HEK293 (cell line): ENCODE results near the gene POC1B.

ENCODE experiments used
- CTCF ChIA-PET: fragments of 350-600 bp; formaldehyde crosslinking; extraction: SDS; loops from one replicate; lab custom pipeline; 2021; ENCODE audit warnings: antibody characterized with exemption; lab: Yijun Ruan, JAX
- POLR2A ChIA-PET: fragments of 300-600 bp; formaldehyde crosslinking; extraction: SDS; loops from one replicate; lab custom pipeline; 2020; ENCODE audit warnings: antibody characterized with exemption, inconsistent platforms; lab: Yijun Ruan, JAX
- H3K27ac ChIP-seq: fragments of 200-500 bp; sonication (Bioruptor generic); 2 replicates; pipeline ENCODE4 v1.5.1; 2014; ENCODE audit warnings: low read depth, low read length, control low read depth, inconsistent platforms; ENCODE audit errors: extremely low read depth
- H3K36me3 ChIP-seq, 2 experiments: fragments of 200-500 bp in 1 of 2; sonication (Bioruptor generic) in 1 of 2; 1 replicate in 1 of 2; 2 replicates in 1 of 2; pipeline ENCODE4 v1.5.1; 2014 to 2017; ENCODE audit warnings: inconsistent platforms in 2 of 2, low read length in 2 of 2; ENCODE audit not compliant: control insufficient read depth in 2 of 2, insufficient read depth in 1 of 2
- H3K4me1 ChIP-seq: fragments of 200-500 bp; sonication (Bioruptor generic); 2 replicates; pipeline ENCODE4 v1.5.1; 2014; ENCODE audit warnings: mild to moderate bottlenecking, low read length, inconsistent platforms; ENCODE audit not compliant: control insufficient read depth, insufficient read depth
- H3K4me3 ChIP-seq: 2 replicates; pipeline ENCODE4 v1.5.1; 2011; ENCODE audit warnings: low read depth, mild to moderate bottlenecking, control low read depth, low read length, moderate library complexity
- H3K9me3 ChIP-seq: fragments of 200-500 bp; sonication (Bioruptor generic); 2 replicates; pipeline ENCODE4 v1.5.1; 2014; ENCODE audit warnings: low read depth, low read length, inconsistent platforms; ENCODE audit not compliant: control insufficient read depth, insufficient read depth
- GLI4 ChIP-seq: fragments of 450-650 bp; formaldehyde crosslinking; IDR thresholded peaks from 2 replicates; pipeline ENCODE4 v1.5.1; 2016; ENCODE audit warnings: missing biosample characterization, missing genetic modification characterization
- PRDM6 ChIP-seq: fragments of 450-650 bp; formaldehyde crosslinking; IDR thresholded peaks from 2 replicates; pipeline ENCODE4 v1.5.1; 2017; ENCODE audit warnings: missing biosample characterization, missing genetic modification characterization
- RBAK ChIP-seq: fragments of 450-650 bp; formaldehyde crosslinking; IDR thresholded peaks from 2 replicates; pipeline ENCODE4 v1.5.1; 2016; ENCODE audit warnings: missing biosample characterization, missing genetic modification characterization
- ZBTB17 ChIP-seq: fragments of 450-650 bp; formaldehyde crosslinking; IDR thresholded peaks from 2 replicates; pipeline ENCODE4 v1.5.1; 2016; ENCODE audit warnings: missing biosample characterization, missing genetic modification characterization
- ZFHX2 ChIP-seq: fragments of 450-650 bp; formaldehyde crosslinking; conservative IDR thresholded peaks from 2 replicates; pipeline ENCODE4 v1.5.1; 2016; ENCODE audit warnings: missing biosample characterization, missing genetic modification characterization
- ZNF174 ChIP-seq: fragments of 450-650 bp; formaldehyde crosslinking; IDR thresholded peaks from 2 replicates; pipeline ENCODE4 v1.5.0; 2017; ENCODE audit warnings: missing biosample characterization, mild to moderate bottlenecking, missing genetic modification characterization
- ZNF2 ChIP-seq: fragments of 450-650 bp; formaldehyde crosslinking; IDR thresholded peaks from 2 replicates; pipeline ENCODE4 v1.5.1; 2016; ENCODE audit warnings: missing biosample characterization, missing genetic modification characterization
- ZNF280C ChIP-seq: fragments of 450-650 bp; formaldehyde crosslinking; IDR thresholded peaks from 2 replicates; pipeline ENCODE4 v1.5.1; 2016; ENCODE audit warnings: missing biosample characterization, missing genetic modification characterization
- ZNF544 ChIP-seq: fragments of 450-650 bp; formaldehyde crosslinking; IDR thresholded peaks from 2 replicates; pipeline ENCODE4 v1.5.0; 2017; ENCODE audit warnings: missing biosample characterization, missing genetic modification characterization
- ZNF629 ChIP-seq: fragments of 450-650 bp; formaldehyde crosslinking; IDR thresholded peaks from 2 replicates; pipeline ENCODE4 v1.5.1; 2017; ENCODE audit warnings: missing biosample characterization, missing genetic modification characterization
- ZSCAN23 ChIP-seq: fragments of 450-650 bp; formaldehyde crosslinking; IDR thresholded peaks from 2 replicates; pipeline ENCODE4 v1.5.1; 2016; ENCODE audit warnings: missing biosample characterization, missing genetic modification characterization
- TF ChIP-seq, protein P1 (sequence below): fragments of 450-650 bp; formaldehyde crosslinking; IDR thresholded peaks from 2 replicates; pipeline ENCODE4 v1.5.1; 2016; ENCODE audit warnings: missing biosample characterization, missing genetic modification characterization
- TF ChIP-seq, protein P2 (sequence below): fragments of 450-650 bp; formaldehyde crosslinking; IDR thresholded peaks from 2 replicates; pipeline ENCODE4 v1.5.1; 2016; ENCODE audit warnings: missing biosample characterization, missing genetic modification characterization

The POC1B gene

DNA sequence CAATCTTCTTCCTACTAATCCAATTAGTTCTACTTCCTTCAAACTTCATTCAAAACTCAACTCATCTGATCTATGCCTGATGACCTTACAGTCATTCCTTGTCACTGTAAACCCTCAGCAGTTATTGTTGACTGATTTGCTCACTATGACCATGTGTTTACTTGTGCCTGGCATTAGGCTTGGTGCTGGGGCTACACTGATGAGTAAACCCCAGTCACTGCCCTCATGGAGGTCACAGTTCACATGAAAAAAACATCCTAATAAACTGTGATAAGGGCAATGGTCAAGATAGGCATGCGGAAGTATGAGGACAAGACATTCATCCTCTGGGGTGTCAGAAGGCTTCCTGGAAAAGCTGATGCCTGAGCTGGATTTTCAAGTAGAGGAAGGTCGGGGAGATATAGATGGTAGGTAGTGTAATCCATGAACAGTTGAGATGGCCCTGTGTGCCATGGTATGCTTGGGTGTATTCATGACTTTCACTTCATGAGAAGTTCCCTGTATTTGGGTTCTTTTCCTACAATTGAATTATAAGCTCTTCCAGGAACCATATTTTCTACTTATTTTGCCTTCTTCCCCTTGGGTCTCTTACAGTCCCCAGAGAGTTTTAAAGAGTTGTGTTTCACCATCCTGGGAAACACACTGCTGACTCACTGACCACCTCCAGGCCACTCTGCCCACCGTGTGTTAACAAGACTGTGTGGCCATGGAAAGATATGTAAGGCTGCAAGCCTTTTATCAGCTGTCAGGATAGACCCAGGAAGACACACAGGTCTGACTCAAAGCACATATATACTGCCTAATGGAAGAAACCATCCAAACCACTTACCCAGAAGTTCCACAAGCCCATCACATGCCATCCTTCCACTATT is 134.8 kb downstream of the POC1B start:
- Histone ChIP-seq H3K4me3 (no peak overlapping the region), H3K4me1 (no peaks in the 10 kb centered on the region), H3K9me3 (no peaks in the 10 kb centered on the region), H3K27ac (no peak overlapping the region), H3K36me3 (no peaks in the 10 kb centered on the region)
- no peak for TF ChIP-seq RBAK (tag by site-specific recombination)
- POLR2A ChIA-PET, result no interaction called here
- CTCF ChIA-PET, result no interaction called here

DNA sequence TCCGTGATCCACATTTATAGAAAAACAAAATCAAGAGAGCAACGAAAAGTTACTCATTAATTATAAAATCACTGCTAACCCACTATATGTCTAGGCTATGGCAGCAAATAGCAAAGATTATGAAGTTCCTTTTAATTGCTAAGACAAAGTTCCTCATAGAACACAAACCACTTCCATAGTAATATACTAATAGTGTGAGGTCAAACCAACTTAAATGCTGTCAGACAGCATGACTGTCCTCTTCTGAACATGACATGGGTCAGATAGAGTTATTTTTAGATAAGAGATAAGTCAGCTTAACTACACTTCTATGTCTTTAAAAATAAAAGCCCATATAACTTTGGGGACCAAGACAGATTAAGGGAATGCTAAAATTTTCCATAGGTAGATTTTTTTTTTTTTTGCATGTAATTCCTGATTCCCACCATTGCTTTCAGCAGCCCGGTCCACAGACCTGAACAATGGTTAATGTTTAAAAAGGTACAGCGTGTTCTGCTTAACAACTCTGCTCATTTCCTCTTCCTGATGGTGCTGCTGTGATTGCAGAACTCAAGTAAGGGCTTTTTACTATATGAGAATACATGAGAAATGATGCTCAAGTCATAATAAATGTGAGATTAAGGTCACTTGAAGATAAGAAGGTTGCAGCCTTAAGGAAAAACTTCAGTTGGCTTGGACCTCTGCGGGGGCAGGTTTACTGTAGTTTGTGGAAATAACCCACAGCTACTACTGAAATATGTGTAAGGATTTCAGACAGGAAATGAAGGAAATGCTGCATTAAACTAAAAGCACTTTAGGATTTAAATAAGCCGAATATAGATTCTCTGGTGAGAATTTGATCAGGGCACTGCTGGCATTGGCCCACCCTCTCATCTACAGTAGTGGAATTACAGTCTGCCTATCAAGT is 135.8 kb downstream of the POC1B start:
- CTCF ChIA-PET, result no interaction called here

More for the DNA sequence above, 135.8 kb downstream of the POC1B start:
- H3K9me3 ChIP-seq, result no peaks in the 10 kb centered on the region
- H3K4me1 ChIP-seq, result peaks cover 3% of the 10 kb centered on the region; the same call in 1 of the 2 replicates
- POLR2A ChIA-PET, result no interaction called here
- no peaks in the 10 kb centered on the region for H3K36me3 ChIP-seq
- no peak for TF ChIP-seq GLI4 (tag by site-specific recombination)
- TF ChIP-seq ZNF544 (tag by site-specific recombination), result no peak
- no peak for TF ChIP-seq ZFHX2 (tag by site-specific recombination)
- TF ChIP-seq, protein P1, sequence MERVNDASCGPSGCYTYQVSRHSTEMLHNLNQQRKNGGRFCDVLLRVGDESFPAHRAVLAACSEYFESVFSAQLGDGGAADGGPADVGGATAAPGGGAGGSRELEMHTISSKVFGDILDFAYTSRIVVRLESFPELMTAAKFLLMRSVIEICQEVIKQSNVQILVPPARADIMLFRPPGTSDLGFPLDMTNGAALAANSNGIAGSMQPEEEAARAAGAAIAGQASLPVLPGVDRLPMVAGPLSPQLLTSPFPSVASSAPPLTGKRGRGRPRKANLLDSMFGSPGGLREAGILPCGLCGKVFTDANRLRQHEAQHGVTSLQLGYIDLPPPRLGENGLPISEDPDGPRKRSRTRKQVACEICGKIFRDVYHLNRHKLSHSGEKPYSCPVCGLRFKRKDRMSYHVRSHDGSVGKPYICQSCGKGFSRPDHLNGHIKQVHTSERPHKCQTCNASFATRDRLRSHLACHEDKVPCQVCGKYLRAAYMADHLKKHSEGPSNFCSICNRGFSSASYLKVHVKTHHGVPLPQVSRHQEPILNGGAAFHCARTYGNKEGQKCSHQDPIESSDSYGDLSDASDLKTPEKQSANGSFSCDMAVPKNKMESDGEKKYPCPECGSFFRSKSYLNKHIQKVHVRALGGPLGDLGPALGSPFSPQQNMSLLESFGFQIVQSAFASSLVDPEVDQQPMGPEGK (tag by site-specific recombination), result no peak
- TF ChIP-seq, protein P2, sequence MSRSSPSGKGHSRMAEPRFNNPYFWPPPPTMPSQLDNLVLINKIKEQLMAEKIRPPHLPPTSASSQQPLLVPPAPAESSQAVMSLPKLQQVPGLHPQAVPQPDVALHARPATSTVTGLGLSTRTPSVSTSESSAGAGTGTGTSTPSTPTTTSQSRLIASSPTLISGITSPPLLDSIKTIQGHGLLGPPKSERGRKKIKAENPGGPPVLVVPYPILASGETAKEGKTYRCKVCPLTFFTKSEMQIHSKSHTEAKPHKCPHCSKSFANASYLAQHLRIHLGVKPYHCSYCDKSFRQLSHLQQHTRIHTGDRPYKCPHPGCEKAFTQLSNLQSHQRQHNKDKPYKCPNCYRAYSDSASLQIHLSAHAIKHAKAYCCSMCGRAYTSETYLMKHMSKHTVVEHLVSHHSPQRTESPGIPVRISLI, result no peak
- TF ChIP-seq ZNF2 (tag by site-specific recombination), result peak; percentile 68; the same call in 1 of the 2 replicates
- no peak for TF ChIP-seq ZSCAN23 (tag by site-specific recombination)
- TF ChIP-seq ZNF629 (tag by site-specific recombination), result no peak
- no peak for TF ChIP-seq ZNF280C
- TF ChIP-seq ZBTB17, result no peak
- TF ChIP-seq ZNF174 (tag by site-specific recombination), result no peak
- TF ChIP-seq PRDM6 (tag by site-specific recombination), result 0 out of 2 replicates have a peak, but pooled peaks have one; percentile 9
- no peak overlapping the region for H3K4me3 ChIP-seq
- H3K27ac ChIP-seq, result no peak overlapping the region
